Calu3 (cell line): ENCODE data around the gene MN1. TPM values are rescaled to one million over a fixed set of nuclear protein-coding genes. Genes with fewer than 3 reads are reported as not detected.

ENCODE experiments used
- BruUV-seq: library from RNA; stranded (reverse); fragments of 400-500 nt; replicated peaks from 2 replicates; lab custom pipeline; 2021; lab: Mats Ljungman, UMichigan
- CTCF ChIA-PET: fragments of 300-600 bp; sonication (Branson Sonifier 250); formaldehyde crosslinking; loops from one replicate; lab custom pipeline; 2022; ENCODE audit warnings: antibody characterized with exemption; lab: Charles Lee
- DNase-seq: peaks from one replicate; pipeline ENCODE4 v3.0.0; 2022
- H3K27ac Mint-ChIP-seq: one replicate; pipeline ENCODE4 v1.8.0; 2022; ENCODE audit warnings: mixed read lengths; ENCODE audit not compliant: unreplicated experiment
- H3K27me3 Mint-ChIP-seq: one replicate; pipeline ENCODE4 v1.8.0; 2022; ENCODE audit warnings: mixed read lengths; ENCODE audit not compliant: unreplicated experiment
- H3K36me3 Mint-ChIP-seq: one replicate; pipeline ENCODE4 v1.8.0; 2022; ENCODE audit warnings: mild to moderate bottlenecking, moderate library complexity, mixed read lengths; ENCODE audit not compliant: insufficient read depth, unreplicated experiment
- H3K4me1 Mint-ChIP-seq: one replicate; pipeline ENCODE4 v1.8.0; 2022; ENCODE audit warnings: mild to moderate bottlenecking, low read depth, mixed read lengths; ENCODE audit not compliant: unreplicated experiment
- H3K4me3 Mint-ChIP-seq: one replicate; pipeline ENCODE4 v1.8.0; 2022; ENCODE audit warnings: mild to moderate bottlenecking, low read depth, moderate library complexity, mixed read lengths; ENCODE audit not compliant: unreplicated experiment
- H3K9me3 Mint-ChIP-seq: one replicate; pipeline ENCODE4 v1.8.0; 2022; ENCODE audit warnings: low read depth, mixed read lengths; ENCODE audit not compliant: unreplicated experiment
- CTCF ChIP-seq: fragments of 200-600 bp; IDR thresholded peaks from one replicate; pipeline ENCODE4 v1.8.0; 2022; ENCODE audit warnings: antibody characterized with exemption; ENCODE audit not compliant: unreplicated experiment
- intact Hi-C: fragments of 100-400 bp; cut with micrococcal nuclease; formaldehyde crosslinking; loops from one replicate; pipeline ENCODE4 v1.10.0; 2022; ENCODE audit not compliant: unreplicated experiment
- total RNA-seq: library from RNA; stranded (reverse); gene quantifications from 2 replicates; pipeline ENCODE4 v1.2.3, GENCODE V29; 2022

MN1 gene
- total RNA-seq, 1 experiment from 2014 or later, result 2.3 TPM

- CTCF ChIA-PET, result interaction anchor here (0.6 kb wide), 1 partner anchor 876 kb away, joined by 3 read pairs; no protein-coding TSS in a partner anchor
- H3K27me3 Mint-ChIP-seq, result peaks cover 16% of the 10 kb centered on the region
- intact Hi-C loops, result no loop called here
Observed at GRCh38 chr22:27713461-27713860, 88.1 kb downstream of the MN1 start.

GRCh38 chr22:27711756-27712155 lies 89.8 kb downstream of the MN1 start:
- no peak overlapping the region for H3K4me3 Mint-ChIP-seq
- H3K9me3 Mint-ChIP-seq, result no peaks in the 10 kb centered on the region
- CTCF ChIA-PET, result interaction anchor here (0.6 kb wide), 1 partner anchor 1058 kb away, joined by 4 read pairs; no protein-coding TSS in a partner anchor
- DNase-seq, result no peak
- peaks cover 17% of the 10 kb centered on the region for H3K27me3 Mint-ChIP-seq
- H3K27ac Mint-ChIP-seq, result no peak overlapping the region
- TF ChIP-seq CTCF, result no peak
- no TSS peak for BruUV-seq
- H3K36me3 Mint-ChIP-seq, result no peaks in the 10 kb centered on the region
- H3K4me1 Mint-ChIP-seq, result no peaks in the 10 kb centered on the region
- intact Hi-C loops, result no loop called here

More at GRCh38 chr22:27713461-27713860, 88.1 kb downstream of the MN1 start:
- BruUV-seq, result no TSS peak
- no peaks in the 10 kb centered on the region for H3K9me3 Mint-ChIP-seq
- H3K27ac Mint-ChIP-seq, result no peak overlapping the region
- H3K4me1 Mint-ChIP-seq, result peaks cover 13% of the 10 kb centered on the region
- no peak overlapping the region for H3K4me3 Mint-ChIP-seq
- peaks cover 3% of the 10 kb centered on the region for H3K36me3 Mint-ChIP-seq
- TF ChIP-seq CTCF, result no peak
- DNase-seq, result no peak

GRCh38 chr22:27711012-27711411 lies 90.5 kb downstream of the MN1 start:
- BruUV-seq, result no TSS peak
- Mint-ChIP-seq H3K27ac (no peak overlapping the region), H3K36me3 (no peaks in the 10 kb centered on the region), H3K9me3 (no peaks in the 10 kb centered on the region), H3K4me3 (no peak overlapping the region), H3K27me3 (peaks cover 25% of the 10 kb centered on the region), H3K4me1 (no peaks in the 10 kb centered on the region)
- no peak for TF ChIP-seq CTCF
- intact Hi-C loops, result no loop called here
- CTCF ChIA-PET, result no interaction called here
- DNase-seq, result no peak

DNA sequence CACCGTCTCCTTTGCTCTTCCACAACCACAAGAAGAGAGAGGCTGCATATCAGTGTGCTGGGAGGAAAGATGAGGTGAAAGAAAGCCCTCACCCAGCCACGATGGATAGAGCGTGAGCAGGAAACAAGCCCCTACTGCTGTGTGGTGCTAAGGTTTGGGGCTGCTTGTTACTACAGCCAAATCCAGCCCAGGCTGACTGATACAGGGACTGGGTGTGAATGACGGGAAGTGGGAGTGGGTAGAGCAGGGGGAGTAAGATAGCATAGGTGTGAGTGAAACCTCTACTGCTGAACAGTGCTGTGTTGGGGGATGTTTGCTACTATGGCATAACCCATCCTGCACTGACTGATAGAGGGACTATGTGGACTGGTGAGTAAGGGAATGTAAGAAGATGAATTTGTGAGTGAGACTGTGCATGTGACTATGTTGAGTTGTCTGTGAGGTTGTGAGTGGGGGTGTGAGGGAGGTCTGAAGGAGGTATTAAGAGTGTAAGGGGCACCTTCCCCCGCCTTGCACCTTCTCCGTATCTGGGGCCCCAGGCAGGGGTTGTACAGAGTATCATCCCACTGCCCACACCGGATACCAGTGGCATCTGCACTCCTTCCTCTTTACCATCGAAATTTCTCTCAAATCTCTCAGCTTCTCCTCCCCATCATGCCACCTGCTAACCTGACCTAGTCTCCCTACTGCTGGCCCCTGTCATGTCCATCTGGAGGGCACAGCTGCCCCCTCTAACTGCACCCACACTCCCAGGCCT lies 91.5 kb downstream of the MN1 start:
- Mint-ChIP-seq H3K27ac (no peak overlapping the region), H3K9me3 (no peaks in the 10 kb centered on the region), H3K36me3 (no peaks in the 10 kb centered on the region), H3K4me1 (peaks cover 8% of the 10 kb centered on the region), H3K4me3 (no peak overlapping the region), H3K27me3 (peaks cover 30% of the 10 kb centered on the region)
- no peak for TF ChIP-seq CTCF
- no peak for DNase-seq
- intact Hi-C loops, result no loop called here
- CTCF ChIA-PET, result no interaction called here
- BruUV-seq, result no TSS peak
